ENCODE results near the gene TSPAN18.

Gene TSPAN18

DNA sequence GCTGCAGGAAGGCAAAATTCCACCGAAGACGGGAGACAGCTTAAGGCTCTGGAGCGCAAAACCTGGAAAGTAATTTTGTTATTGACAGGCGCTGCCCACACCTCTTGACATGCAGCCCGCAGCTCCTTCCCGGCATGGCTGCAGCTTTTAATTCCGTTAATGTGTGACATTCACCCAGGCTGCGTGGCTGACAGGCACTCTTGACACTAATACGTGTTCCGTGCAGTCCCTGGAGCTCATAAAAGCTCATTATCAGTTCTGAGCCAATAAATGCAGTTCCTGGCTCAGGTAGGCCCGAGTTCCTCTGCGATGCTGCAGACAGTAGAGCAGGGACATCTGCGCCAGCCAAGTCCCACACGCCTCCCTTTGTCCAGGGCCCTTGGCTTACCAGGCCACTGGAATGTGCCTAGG is 34.8 kb downstream of the TSPAN18 start:
- DNase-seq, result no peak

DNA sequence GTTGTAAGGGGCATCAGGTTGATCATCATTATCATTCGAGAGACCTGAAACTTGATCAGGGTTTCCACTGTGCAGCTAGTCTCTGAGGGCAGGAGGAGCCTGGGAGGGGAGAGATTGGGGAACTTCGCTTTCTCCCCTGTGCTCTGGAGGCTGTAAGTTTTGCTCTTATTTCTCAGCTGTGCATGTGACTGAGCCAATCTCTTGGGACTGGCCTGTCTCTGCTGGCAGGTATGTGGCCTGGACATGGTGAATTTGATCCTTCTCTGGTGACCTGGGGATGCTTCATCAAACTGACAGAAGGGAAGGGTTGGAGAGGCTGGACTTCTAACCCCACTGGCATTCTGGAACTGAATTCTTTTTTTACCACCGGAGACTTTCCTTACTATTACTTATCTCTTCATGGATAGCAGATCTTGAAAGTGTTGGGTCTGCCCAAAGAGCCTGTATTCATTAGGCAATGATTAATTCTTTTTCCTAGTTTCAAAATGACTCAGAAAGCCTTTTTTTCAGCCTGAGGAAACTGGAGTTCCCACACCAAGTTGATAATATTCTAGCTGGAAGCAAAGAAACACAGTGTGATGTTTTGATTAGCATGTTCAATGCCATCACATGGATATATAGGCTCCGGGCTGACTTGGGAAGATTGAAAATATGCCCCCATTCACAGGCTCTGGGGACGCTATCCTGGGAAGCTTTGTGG is 36.5 kb downstream of the TSPAN18 start:
- no peak for DNase-seq

DNA sequence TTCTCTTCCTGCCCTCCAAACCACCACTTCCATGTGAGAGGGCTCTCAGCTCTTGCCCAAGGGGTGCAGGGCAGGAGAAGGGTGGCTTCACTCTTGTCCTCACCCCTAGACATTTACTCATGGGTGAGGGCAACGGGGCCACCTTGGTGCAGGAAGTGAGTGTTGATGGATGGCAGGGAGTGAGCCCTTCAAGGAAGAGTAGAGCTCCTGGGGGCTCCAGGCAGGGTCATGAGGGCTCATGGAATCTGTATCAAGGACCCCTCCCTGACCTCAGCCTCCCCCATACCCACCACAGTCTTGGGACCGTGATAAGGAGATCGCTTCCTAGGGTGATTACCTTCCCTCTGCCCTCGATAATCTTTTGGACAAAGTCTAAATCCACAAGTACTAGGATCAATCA is 37.8 kb downstream of the TSPAN18 start:
- DNase-seq, result no peak

DNA sequence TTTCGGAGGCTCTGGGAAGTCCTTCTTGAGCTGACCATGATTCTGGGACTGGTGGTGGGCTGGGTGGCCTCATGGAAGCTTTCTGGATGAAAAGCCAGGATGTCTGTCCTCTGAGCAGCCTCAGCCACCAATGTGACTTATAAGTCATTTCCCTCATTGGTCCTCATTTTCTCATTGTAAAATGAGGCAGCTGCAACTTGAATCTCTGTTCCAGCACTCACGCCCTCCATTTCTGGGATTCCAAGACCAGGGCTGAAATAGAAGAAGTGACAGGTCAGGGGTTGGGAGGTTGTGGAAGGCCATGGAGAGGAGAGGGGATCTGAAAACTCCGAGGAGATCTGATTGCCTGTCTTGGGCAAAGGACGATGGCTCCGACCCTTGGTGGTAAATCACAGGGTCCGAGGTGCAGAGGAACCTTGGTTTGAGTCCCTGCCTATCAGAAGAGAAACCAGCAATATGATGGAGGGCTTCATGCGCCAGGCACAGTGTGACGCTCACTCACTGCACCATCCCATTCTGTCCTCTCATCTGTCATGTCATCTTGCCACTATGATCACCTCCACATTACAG is 38.3 kb downstream of the TSPAN18 start:
- DNase-seq, result no peak

DNA sequence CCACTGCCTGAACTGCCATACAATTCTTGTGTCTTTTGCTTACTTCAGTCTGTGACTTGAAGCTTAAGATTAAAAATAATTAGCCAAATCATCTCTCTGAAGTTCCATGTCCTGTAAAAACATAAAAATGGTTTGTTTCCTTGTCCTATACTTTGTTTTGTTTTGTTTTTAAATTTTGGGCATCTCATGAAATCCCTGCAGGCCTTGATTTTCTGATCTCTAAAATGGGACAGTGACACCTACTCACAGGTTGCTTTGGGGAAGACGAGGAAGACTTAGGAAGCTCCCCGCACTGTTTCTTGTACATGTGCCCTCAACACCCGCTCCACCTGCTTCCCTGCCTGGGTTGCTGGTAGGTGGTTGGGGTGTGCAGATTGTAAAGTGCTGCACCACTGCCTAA is 38.9 kb downstream of the TSPAN18 start:
- no peak for DNase-seq

DNA sequence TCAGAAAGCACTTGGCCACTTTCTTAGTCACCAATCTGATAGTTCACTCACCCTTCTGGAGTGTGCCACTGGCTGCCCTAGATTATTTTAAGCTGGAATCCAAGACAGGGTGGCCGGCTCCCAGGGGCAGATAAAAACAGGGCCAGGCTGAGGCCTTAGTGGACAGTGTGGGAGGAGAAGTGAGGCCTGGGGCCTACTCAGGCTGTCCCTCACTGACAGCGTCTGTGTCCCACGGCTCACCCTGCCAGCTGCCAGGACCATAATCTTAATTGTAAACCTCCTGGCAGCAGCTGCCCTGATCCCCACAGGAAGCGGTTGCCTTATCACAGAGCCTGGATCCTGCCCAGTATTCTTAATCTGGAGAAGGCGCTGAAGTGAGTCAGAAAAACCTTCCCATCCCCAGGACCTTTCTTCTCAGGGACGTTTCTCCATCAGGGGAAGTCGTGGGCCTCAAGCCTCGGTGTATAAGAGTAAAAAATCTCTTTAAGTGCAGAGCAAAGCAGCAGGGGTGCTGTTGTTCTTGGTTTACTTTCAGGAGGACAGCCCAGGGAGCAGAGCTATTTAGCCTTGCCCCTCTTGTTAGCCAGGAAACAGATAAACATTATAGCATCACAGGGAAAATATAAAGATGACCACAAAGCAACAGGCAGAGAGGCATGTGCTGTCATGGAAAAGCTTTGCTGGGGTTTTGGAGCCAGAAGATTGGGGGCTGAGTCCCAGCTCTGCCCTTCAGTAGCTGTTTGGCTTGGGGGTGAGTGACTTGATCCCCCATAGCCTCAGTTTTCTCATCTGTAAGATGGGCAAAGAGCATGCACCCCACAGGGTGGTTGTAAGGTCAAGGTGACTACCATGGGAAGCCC is 39.6 kb downstream of the TSPAN18 start:
- DNase-seq, result no peak

DNA sequence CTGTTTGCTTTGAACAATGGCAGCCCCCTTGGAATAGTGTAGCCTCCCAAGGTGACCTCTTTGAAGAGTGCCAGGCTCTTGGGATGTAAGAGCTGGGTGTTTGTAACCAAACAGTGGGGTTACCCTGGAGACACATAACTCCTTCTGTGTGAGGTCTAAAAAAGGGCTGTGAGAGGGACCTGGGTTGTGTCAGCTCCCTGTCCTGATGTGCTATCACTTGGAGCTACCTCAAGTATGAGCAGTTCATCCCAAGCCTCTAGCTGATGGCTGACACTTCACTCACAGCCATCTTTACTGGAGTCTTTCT is 40.2 kb downstream of the TSPAN18 start:
- DNase-seq, result no peak

DNA sequence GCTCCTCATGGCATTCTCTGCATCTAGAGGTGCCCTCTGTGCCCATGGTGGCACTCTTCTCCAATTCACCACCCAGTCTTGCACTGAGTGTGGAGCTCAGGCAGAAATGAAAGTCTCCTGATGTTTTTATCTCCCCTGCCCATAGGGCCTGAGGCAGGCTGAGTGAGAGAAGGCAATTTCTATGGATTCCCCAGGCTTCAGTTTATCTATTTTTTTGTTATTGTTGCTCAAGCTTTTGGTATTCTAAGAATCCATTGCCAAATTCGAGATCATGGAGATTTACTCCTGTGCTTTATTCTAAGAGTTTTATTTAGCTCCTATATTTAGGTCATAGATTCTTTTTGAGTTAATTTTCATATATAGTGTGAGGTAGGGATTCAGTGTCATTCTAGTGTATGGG is 40.7 kb downstream of the TSPAN18 start:
- no peak for DNase-seq

DNA sequence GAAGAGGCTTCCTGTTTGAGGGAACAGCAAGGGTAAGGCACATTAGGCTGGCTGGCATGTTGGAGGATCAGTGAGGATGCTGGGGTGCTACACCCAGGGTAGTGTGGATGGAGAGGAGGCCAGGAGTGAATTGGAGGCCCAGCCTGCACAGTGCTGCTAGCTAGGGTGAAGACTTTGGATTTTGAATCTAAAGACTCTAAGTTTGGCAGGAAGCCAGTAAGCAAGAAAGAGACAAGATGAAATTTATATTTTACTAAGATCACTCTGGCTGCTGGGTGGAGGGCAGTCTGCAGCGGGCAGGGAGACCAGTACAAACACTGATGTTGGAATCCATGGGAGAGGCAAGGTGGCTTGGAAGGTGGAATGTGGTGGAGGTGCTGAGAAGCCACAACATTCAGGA is 43.6 kb downstream of the TSPAN18 start:
- no peak for DNase-seq

DNA sequence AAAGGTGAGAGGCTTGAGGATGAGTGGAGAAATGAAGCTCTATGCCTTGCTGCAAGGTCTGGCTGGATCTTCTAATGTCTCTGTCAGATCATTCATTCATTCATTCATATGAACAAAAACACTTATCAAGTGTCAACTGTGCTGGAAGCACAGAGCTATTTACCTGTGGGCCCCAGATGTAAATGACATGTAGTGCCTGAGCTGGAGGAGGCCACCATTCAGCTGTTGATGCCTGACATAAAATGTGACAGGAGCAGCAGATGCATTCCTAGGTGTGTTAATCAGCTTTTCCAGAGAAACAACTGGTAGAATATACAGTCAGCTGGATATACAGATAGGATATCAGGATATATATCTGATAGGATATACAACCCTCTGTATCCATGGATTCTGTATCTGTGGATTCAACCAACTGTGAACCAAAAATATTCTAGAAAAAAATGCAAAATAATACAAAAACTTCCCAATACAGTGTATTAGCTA is 44.5 kb downstream of the TSPAN18 start:
- no peak for DNase-seq

DNA sequence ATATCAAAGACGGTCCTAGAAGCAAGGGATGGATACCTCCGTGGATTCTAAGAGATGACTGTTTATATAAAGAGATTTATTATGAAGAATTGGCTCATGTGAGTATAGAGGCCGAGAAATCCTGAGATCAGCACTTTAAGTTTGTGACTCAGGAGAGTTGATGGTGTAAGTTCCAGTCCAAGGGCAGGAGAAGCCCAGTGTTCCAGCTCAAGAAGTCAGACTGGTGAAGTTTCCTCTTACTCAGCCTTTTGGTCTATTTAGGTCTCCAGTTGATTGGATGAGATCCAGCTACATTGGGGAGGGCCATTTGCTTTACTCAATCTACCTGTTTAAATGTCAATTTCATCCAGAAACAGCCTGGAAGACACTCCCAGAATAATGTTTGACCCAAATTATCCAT is 45.1 kb downstream of the TSPAN18 start:
- DNase-seq, result no peak

DNA sequence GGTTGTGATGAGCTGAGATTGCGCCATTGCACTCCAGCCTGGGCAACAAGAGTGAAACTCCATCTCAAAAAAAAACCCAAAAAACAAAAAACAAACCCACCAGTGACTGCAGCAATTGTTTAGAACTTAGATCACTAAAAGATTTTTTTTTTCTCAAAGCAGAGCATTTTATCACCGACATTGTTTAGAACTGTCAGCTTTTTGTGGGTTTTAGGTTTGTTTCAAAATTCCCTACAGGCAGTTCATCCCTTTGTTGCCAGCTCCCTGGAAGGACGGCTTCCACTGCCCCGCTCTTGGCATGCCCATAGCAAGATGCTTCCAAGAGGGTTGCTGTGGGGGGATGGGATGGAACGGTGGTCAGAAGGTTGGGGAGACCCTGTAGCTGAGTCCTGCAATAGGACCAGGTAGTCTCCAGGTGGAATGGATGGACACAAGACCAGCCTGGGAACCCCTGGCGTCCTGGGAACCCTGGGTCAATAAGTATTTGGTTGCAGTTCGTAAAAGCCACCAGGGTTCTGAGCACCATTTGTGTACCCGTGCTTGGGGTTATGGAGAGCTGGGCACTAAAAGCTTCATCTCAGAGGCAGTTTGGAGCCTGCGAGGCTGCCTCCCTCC is 46.7 kb downstream of the TSPAN18 start:
- DNase-seq, result no peak

DNA sequence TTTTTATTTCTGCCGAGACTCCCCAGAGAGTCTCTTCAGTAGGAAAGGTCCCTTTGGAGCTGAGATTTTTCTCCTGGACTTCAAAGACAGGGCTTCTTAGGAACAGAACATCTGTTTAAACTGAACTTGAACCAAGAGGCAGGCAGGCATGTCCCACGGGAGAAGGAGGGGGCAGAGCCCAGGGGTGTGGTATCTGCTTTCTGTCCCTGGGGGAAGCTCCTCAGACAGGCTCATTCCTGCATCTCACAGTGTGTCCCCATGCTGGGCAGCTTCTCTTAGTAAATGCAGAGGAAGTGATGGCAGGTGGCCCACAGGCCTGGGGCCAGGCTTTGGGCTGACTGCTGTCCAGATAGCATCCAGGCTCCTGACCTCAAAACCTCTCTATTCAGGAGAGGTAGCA is 47.3 kb downstream of the TSPAN18 start:
- no peak for DNase-seq

DNA sequence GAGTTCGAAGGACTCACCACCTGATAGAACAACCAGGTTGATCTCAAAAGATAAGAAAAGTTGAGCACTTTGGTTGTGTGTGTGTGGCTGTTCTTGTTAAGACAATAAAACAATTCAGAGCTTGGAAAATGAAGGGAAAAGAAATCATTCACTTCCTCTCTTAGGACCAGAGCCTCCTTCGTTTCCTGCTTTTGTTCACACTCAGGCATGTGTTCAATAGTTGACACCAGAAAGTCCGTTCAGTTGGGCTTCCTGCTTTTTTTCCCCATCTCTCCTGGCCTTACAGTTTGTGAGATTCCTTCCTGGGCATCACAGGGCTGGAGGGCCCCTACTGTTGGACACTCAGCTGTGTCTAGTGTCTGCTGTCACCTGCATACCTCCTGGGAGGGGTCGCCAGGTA is 48.0 kb downstream of the TSPAN18 start:
- no peak for DNase-seq

DNA sequence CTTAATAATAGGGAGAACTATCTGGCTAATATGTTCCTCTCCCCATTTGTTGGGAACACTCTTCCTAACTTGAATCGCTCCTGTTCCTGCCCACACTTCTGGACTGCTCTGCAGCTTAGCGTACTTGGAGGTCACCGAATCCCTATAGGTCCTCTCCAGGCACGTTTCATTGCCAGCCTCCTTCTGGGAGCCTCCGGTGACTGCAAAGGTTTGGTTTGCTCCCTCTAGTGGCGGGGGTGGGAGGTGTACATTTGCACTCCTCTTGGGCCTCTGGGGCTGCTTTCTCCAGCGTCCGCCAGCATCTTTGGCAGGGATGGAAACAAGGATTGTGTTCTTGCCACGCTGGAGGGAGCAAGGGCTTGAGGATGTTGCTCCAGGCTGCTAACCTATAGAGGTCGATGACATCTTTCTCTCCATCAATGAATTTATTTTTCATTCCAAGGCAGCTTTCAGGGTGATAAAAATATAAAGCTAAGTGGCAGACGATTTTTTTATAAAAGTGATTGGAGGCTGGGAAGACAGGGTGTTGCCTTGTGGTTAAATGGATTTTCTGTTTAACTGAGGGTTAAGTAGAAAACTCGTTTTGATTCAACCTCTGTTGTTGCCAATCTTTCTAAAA is 48.7 kb downstream of the TSPAN18 start:
- no peak for DNase-seq

DNA sequence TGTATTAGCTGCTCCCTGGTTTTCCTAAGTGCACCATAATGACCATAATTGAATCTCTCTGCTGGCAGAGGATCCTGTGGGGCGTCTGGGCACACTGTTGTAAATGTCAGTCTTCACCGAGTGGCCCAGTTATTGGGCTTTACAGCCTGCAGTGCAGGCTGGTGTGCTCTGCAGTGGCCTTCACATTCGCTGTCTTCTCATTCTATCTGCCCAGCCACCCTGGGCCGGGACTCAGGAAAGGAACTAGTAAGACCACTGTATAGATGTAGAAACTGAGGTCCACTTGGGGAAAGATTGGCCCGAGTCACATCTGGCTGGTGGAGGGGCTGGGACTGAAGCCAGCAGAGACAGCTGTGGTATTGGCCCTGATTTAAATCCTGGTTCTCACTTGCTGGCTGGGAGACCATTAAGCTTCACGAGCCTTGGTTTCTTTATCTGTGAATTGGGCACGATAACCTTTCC is 49.3 kb downstream of the TSPAN18 start:
- no peak for DNase-seq

DNA sequence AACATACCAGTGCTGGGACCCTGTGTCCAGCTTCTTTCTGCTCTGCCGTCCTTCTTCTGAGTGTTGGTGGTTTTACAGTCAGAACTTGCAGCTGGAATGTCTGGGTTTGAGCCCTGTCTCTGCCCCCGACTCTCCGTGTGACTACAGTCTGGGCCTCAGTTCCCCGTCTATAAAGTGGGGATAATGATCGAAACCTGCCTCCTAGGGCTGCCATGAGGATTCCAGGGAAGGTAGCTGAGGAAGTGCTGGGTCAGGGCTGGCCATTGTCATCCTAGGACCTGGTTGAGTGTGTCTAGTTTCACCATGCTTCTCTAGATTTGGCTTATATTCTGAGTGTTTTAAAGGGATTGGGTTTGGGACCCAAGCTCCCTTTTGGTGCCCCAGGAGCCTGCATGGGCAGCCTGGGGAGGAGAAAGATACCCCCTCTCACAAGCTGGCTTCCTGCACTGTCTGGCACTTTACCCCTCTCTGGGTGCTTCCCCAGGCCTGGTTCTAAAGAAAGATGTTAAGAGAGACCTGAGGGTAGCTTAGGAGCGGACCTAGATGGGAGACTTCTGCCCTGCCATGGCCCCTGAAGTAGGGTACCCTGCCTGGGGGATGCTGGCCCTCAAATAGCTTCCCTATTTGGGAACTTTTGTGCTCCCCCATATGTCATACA is 49.9 kb downstream of the TSPAN18 start:
- DNase-seq, result no peak

DNA sequence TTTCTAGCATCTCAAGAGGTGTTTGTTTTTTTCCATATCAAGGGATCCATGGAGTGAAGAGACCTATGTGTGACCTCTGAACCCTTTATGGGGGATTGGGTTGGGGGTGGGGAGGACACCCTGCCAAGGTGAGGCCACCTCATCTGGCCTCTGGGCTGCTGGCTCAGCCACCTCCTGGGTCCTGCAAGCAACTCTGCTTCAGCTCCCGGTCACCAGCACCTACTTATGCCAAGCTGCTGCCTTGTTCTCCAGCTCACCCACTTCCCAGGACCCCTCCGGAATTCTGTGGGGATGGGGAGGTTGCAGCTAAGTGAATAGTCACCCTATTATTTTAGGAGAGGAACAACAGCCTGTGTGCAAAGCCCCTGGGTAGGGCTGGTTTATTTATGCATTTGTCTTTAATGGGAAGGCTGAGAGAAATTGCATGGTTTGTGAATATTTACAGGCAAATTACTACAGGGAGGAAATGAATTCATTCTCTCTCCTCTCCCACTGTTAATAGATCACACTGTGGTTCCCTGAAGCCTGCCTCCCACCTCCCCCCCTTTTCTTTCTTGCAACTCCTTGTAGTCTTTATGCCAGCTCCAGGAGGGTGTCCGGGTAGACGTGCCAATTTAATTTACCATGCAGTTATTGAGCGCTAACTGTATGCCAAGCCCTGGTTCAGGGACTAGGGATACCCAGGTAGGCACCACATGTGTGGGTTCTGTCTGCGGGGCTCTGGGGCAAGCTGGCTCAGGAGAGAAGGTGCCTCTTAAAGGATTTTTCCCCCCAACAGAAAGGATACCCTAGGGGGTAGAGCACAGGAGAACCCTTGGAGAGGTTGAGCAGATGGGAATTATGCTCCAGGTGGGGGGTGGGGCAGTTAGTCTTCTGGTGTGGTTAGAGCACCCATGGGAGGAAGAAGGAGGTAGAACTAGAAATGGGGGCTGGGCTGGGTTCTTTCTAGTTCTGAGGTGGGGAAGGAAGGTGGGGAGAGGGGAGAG is 50.7 kb downstream of the TSPAN18 start:
- no peak for DNase-seq

DNA sequence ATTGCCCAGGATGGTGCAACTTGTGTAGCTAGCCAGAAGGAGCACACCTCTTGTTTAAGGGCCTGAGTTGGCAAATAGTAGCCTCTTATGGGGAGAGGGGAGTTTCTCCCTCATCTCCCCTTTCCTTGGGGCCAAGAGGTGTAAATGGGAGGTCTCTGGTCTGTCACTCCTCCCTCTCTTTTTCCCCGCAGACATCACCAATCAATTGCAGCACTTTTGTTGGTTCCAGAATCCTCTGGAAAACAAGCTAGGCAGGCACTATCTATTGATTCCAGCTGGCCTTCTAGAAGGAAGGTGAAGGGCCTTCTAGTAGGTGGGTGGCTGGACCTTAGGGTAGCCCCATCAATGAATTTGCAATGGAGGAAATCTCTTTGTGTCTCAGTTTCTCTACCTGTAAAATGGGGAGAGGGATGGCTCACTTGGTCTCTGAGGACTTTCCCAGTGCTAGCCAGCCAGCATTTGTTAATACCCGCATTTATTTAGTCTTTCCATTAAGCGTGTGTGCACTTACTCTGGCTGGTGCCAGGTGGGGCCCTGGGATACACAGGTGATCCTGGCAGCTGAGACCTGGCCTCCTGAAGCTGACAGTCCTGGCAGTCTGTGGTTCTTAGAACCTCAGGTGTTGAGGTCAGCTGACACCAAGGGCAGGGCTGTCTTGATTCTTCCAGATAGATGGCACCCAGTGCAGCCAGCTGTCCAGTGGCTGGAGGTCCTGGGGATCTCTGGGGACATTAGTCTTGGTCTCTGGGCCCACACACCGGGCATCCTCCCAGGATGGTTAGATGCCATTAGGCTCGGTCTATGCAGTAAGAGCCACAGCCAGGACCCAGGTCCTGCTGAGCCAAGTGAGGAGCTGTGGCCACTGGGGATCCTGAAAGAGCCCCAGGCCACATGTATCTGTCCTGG is 51.7 kb downstream of the TSPAN18 start:
- DNase-seq, result no peak

Measured in hippocampal formation (tissue), 2 donors.